SW 1271 (cell line): ENCODE results near the gene TRPV4.

Experiments
- DNase-seq, 2 experiments: peaks; one replicate each; lab custom pipeline; 2025; lab: John Stamatoyannopoulos, UW

TRPV4 gene

DNA sequence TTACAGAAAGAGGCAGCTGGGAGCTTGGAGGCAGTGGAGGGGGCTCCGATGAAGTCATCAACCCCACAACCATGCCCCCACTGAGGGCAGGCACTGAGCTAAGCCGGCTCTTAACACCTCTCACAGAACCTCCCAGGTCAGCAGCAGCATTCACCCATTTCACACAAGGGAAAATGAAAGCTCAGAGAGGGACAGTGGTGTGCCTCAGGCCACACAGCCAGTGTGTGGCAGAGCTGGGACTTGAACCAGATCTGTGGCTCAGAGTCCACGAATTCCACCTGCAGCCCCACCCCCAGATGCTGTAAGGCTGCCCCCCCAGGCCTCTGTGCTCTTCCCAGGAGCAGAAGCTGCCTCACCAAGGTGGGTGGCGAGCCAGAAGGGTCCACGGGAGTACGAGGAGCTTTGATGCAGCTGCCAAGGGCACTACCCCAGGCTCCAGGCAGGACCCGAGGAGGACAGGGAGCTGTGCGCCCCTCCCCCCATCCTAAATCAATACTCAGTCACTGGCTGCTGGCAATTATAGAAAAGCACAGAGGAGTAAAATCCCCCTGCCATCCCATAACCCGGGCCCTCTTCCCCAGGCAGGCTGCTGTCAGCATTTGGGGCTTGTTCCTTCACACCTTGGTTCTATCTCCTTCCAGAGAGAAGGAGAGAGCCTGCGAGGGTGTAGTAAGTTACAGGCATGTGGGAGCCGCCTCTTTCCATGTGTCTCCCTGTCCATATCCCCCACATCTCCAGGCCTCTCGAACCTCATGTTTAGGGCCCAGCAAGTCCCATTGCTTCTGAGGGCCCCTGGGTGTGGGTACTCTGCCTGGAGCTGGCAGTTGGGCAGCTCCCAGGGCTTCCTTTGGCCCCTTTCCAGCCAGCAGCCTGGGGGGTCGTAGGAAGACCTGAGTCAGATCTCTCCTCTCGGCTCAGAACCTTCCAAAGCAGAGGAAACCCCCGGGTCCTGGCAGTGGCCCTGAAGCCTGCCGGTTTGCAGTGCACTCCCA lies 72.0 kb downstream of the TRPV4 start:
- DNase-seq = no peak

DNA sequence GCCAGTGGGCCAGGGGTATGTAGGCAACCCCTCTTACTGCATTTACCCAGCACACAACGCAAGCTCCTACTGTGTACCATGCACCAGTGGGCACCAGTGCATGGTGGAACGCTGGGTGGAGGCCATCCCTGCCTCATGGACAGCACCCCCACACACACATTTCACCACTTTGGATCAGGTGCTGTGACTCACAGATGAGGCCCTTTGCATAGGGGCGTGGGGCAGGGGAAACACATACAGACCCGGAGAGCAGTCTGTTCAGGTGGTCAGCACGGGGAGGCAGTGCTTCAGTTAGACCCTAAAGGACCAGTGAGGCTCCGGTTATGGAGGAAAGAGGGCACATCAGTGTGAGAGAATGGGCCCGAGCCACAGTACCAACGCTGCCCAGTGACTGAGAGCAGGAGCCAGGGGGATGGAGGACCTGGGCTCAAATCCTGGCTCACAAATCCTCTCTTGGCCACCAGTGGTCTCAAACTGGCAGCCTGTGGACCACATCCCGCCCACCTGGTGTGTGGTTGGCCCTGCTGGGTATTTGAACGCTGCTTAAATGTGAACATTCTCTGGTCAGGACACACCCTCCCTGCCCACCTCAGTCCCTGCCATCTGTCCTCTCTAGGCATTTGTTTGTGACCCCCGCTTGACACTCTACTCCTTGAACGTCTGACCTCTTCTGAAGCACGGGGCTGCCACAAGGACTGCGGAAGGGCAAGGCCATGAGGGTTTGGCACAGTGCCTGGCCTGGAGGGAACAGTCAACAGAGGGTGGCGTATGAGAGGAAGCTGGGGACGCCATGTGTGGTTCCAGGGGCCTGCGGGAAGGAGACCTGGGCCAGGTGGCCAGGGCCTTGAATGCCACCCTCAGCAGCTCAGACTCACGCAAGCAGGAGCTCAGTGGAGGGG lies 72.9 kb downstream of the TRPV4 start:
- no peak for DNase-seq

DNA sequence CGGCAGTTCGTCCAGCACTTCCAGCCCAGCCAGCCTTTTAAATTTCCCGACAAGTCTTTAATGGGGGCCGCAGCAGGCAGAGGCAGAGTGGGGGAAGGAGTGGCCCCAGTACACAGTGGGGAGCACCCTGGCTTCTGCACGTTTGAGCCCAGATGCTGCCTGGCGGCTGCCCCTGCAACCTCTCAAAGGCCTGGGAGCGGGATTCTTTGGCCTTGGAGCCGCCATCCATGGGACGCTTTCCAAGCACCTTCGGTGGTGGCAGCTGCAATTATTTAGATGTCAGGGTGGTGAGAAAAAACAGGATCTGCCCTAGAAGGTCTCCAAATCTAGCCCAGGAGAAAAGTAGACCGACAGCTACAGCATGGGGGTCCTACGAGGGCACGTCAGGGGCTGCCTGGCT lies 73.6 kb downstream of the TRPV4 start:
- DNase-seq = no peak

DNA sequence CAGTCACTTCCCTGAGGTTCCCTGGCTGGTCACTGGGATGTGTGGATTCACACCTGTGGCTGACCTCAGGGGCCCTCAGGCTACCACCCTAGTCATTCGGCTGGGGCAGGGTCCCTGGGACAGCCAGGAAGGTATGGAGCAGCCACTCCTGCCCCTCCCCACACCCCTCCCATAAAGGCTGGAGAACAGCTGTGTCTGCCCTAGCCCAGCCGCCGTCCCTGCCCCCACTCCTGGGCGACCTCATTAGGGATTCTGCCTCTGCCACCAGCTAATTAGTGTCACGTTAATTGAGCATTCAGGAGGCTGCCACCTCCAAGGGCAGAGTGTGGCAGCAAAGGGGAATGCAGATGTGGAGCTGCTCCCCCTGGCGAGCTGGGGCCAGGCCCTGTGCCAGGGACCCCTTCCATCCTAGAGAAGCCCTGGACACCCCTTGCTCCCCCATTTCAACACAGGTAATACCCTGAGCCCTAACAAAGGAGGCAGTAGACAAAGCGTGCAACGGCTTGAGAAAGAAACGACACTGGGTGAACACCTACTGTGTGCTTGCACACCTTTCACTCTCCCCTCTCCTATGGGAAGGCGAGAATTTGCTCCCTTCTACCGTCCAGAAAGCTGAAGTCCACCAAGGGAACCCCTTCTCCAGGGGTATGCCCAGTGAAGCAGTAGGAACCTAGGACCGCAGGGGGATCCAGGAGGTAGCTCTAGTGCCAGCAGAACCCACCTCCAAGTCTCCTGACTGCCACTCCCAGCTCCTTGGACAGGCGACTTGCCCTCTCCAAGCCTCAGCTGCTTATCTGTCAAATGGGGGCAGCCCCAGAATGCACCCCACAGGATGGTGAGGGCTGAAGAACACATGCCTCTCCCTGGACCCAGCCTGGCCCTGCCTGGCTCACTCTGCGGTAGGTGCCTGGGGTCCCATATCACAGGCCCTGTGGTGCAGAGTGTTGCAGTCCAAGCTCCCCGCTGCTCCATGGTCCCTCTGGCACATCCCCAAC lies 74.5 kb downstream of the TRPV4 start:
- no peak for DNase-seq

DNA sequence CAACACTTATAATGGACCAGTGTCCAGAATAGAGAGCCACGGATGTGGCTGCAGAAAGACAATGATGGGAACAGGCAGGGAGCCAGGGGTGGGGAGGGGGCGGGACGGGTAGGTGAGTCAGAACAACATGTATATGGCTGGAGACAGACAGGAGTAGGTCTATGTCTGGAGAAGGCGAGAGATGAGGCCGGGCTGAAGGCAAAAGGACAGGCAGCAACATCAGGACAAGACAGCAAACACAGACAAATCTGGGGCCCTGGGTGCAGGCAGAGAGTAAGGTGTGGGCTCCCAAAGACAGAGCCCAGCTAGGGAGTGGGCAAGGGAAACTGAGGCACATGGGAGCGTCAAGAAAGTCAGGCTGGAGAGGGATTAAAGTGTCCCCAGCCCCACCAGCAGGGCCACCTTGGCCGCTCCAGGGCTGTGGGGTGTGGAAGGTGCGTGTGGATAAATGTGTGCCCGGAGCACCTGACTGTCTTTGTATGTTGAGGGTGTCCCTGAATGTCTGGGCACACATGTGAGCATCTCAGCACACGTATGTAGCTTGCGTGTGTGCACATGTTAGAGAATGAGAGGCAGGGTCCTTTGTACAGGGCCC lies 75.4 kb downstream of the TRPV4 start:
- no peak for DNase-seq

DNA sequence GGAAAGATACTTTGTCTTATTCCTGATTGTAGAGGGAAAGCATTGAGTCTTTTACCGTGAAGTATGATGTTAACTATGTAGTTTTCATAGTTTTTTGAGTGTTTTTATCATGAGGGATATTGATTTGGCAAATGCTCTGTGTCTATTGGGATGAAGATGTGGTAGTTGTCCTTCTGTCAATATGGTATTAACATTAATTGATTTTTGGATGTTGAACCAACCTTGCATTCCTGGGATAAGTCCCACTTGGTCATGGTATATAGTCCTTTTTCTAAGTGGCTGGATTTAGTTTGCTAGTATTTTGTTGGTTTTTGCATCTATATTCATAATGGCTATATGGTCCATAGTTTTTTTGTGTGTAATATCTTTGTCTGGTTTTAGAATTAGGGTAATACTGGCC lies 76.7 kb downstream of the TRPV4 start:
- DNase-seq = no peak

DNA sequence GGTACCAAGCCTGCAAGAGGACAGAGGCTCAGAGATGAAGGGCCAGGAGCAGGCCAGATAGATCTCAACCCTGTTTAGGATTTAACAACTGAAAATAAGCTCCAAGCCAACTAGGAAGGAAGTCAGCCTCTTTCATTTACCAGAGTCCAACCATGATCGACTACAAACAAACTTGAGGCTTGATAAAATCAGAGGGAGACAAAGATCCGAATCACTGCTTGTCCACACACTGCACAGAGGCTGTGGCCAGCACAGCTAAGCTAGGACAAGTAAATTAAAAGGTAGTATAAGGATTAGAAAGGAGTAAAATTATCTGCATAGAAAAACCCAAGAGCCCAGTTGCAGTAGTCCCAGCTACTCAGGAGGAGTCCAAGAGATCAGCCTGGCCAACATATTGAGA lies 79.2 kb downstream of the TRPV4 start:
- DNase-seq = no peak

DNA sequence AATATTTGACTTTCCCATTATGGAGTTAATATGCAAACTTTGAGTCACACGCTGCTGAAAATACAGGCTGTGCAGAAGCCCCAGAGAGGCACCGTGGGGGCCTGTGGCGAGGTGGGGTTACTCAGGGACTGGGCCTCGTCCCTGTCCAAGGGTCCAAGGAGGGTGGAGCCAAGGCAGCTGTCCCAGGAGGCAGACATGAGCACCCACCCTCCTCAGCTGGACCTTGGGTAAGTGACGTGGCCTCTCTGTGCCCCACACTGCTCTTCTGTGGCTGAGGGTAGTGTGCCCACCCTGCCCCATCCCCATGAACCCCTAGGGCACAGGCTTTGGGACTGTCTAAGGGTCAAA lies 80.2 kb downstream of the TRPV4 start:
- no peak for DNase-seq

DNA sequence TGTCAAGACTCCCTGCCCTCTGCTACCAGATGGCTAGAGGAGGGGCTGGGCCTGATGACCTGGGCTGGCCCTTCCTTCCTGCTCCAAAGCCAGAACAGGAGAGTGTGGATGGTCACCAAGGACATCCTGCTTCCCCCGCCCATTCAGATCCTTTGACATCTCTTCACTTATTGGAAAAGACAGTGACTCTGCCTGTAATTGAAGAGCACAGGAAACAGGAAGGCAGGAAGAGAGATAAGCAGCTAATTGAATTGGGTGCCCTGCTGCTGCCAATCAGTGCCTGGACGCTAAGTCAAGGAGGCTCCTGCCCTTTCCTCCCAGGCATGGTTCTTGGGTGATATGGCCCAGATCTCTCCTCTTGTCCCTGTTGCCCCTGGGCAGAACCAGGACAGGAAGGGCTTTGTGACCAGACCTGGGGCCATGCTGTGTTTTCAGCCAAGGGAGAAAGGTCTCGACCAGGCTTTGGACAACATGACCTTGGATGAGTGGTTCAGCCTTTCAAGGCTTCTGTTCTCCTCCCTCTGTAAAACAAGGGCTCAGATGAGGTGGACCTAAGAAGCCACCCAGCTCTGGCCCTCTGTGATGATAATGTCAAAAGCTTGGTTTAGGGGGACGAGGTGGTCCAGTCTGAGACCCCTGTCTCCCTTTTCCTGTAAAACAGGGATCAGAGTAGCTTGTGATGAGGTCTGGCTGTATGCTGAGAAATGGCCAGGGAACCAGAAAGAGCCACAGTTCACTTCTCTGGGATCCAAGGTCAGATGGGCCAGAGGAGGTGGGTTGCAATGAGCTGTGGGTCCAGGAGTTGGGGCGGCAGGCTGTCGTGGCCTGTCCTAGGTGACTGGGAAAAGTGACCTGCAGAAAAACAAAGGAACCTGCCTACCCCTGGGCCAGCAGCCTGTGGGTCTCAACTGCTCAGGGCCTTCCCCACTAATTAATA lies 80.8 kb downstream of the TRPV4 start:
- no peak for DNase-seq

DNA sequence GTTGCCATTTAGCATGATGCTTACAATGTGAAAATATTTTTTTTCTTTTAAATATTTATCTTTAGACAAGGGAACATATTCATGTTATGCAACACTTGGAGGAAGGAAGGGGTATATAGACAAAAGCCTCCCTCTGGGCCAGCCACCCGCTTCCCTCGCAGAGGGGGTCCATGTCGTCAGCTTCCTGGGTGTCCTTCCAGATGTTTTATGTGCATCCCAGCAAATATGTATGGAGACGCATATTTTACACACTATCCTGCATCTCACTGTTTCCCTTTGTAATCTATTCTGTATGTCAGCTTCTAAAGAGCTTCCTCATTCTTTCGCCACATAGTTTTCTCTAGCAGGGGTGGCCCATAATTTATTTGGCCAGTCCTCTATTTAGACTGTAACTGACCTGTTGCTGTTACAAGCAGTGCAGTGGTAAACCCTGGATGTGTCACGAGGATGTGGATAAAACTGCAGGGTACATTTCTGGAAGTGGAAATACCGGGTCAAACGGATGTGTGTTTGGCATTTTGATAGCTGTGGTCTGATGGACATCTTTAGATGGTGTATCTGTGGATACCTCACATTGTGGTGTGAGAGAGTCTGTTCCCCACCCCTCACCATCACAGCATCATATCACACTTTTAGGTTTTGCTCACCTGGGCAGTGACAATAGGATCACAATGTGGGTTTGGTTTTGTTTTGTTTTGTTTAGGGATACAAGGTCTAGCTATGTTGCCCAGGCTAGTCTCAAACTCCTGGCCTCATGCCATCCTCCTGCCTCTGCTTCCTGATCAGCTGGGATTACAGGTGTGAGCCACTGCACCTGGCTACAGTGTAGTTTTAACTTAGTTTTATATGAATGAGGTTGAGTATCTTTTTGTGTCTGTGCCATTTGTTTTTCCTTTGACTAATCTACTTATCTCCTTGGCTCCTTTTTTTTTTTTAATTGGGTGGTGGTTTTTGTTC lies 87.9 kb downstream of the TRPV4 start:
- no peak for DNase-seq

DNA sequence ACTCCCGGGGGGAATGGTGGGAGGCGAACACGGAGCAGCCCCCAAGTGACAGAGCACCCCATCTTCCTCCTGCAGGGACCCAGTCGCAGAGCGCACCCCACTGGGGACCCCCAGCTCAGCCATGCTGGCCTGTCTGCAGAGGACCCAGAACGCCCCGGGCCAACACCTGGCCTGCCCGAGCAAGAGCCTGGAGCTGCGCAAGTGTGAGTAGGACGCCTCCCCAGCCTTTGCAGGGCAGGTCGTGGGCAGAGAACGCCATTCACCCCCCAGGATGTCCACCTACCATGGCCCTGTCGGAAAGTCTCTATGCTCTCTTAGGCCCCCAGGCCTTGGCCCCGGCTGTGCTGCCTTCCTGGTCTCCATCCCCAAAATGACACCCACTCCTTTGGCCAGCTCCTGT lies 89.2 kb downstream of the TRPV4 start:
- no peak for DNase-seq

DNA sequence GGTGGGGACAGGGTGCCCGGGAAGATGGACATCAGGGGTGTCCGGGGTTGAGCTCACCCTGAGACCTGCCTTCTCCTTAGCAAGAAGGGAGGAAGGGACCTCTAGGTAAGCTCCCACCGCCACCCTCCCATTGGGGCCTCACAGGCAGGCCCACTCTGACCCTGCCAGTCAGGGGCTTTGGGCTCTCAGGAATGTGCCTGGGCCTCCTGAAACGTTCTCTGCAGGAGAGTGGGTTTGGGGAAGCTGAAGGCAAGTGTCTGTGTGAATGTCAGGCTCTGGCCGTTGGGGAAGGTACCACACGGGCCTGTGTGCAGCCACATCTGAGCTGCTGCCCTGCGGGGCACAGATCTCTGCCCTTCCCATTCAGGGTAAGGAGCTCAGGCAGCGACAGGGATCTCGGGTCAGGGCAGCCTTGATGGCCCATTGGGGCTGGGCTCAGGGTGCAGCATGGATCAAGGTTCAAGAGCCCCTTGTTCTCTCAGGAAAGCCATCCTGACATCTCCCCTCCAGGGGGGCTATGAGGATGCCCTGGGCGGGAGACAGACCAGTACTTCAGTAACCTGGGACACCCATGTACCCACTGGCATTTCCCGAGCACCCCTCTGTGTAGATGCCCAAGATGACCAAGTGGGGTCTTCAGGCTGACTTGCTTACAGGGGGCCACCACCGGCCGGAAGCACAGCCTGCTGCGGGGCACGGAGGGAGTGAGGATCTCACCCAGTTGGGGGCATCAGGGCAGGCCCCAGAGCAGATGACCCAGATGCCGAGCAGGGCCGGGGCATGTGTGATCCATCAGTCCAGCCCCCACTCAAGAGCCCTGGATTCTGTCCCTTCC lies 89.9 kb downstream of the TRPV4 start:
- DNase-seq = no peak

DNA sequence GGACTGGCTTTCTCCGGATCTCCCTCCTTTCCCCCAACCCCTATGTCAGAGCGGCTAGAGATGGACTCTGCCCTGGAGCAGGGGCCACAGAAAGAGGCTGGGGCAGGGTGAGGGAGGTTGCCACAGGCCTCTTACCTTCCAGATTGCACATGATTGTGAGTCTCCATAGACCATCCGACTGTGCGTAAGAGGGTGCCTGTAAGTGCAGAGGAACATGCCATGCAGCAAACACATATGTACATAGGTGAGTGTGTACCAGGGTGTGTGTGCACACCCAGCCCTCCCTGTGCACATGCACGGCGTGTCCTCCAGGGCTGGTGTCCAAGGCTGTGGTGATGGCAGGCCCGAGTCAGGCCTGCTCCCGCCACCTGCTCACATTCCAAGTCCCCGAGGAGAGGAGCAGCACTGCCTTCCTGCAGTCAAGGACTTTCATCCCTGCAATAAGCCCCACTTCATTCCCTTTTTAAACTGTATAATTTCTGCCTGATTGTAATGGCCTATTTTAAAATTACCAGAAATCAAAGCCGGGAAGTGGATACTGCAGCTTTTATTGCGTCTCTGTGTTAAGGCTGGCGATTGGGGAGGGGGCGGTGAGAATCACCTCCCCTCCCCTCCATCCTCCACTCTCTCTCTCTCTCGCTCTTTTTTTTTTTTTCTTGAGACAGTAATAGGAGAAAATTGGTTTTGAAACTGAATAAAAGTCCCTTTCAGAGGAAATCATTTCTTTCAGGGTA lies 91.1 kb downstream of the TRPV4 start:
- DNase-seq = no peak

DNA sequence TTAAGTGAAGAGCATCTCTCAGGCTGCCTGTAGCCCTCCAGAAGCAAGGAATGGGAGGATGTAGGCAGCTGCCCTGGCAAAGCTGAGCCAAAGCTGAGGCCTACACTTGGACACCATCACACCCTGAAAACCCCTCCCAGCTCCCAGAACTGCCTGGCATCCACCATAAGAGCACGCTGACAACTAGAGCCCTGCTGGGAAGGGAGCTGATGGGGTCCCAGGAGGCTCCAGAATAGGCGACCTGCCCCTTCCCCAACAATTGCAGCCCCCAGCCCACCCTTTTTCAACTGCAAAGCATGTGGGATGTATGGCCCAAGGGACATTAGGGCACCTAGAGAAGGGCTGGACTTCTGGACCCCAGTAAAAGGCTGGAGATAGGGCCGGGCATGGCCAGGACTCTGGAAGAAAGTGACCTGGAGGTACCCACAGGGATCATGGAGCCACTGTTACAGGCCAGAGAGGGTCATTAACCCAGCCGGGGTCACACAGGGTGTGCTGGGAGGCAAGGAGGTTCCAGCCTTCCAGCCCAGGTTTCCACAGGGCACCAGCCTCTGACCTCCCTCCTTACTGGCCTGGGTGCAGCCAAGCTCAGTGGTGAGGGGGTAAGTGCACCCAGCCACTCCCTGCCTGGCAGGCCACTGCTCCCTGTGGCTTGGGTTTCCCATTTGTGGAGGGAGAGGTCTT lies 91.8 kb downstream of the TRPV4 start:
- DNase-seq = no peak

DNA sequence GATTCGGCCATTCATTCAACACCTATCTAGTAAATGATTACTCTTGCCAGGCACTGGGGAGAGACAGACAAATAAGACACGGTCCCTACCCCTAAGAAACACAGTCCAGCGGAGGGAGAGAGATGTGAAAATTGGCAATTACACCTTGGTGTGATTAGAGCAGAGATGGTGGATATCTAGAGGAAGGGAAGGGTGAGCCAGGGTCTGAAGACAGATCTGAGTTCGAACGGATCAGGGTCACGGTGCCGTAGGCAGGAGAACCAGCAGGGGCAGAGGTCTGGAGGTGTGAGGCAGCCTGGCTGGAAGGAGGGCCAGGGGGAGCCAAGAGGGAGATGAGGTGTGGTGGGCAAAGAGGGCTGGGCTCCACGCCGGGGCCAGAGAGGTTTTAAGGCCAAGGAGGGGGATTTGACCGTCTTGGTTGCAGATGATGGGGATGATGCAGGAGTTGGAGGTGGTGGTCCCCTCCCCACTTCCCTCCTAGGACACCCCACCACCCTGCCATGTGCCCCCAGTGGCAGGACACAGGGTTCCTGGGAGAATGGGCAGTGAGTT lies 92.4 kb downstream of the TRPV4 start:
- DNase-seq = no peak
